Suppressor macrophage treated with lipopolysaccharide for 4 hours (primary cell): ENCODE measurements around the gene NT5C.

Experiments used
- DNase-seq: peaks from one replicate; pipeline ENCODE4 v3.0.0-alpha.2; 2020

NT5C gene

DNA sequence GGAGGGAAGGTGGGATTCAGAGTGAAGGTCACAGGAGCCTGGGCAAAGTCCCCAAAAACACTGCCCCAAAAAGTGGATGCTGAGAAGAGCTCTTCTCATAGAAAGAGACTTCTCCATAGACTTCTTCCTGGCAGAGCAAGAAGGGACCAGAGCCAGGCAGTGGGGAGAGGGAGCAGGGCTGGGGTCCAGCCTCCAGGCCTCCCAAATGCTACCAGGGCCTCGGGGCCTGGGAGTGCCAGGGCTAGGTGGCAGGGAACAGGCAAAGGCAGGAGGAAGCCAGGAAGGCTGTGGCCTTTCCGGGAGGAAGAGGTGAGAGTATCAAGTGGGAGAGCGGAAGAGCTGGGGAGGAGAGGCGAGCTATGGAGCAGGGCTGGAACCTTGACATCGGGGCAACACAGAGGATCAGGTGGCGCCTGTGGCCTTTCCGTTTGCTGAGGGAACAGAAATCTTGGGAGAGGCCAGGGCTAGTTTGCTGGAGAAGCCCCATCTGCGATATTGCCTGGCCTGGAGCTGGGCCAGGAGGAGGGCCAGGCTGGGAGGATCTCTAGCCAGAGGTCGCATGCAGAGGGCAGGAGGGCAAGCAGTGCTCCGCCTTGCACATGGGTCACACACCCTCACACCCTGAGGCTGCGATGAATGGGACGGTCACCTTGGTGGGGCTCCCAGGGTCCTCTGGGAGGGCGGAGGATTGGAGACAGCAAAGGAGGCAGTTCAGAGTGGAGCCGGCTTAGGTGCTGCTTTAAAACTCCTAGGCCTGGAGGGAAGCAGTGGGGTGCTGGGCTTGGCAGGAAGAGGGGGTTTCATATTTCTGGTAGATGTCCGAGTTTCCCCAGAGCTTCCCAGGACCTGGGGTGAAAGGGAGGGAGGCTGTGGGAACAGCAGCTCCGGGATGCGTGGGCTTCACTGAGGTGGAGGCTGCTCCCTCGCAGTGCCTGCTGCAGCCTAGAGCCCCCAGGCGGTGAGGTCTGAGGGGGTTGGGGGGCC, 40.4 kb downstream of the NT5C start:
- DNase-seq = no peak

DNA sequence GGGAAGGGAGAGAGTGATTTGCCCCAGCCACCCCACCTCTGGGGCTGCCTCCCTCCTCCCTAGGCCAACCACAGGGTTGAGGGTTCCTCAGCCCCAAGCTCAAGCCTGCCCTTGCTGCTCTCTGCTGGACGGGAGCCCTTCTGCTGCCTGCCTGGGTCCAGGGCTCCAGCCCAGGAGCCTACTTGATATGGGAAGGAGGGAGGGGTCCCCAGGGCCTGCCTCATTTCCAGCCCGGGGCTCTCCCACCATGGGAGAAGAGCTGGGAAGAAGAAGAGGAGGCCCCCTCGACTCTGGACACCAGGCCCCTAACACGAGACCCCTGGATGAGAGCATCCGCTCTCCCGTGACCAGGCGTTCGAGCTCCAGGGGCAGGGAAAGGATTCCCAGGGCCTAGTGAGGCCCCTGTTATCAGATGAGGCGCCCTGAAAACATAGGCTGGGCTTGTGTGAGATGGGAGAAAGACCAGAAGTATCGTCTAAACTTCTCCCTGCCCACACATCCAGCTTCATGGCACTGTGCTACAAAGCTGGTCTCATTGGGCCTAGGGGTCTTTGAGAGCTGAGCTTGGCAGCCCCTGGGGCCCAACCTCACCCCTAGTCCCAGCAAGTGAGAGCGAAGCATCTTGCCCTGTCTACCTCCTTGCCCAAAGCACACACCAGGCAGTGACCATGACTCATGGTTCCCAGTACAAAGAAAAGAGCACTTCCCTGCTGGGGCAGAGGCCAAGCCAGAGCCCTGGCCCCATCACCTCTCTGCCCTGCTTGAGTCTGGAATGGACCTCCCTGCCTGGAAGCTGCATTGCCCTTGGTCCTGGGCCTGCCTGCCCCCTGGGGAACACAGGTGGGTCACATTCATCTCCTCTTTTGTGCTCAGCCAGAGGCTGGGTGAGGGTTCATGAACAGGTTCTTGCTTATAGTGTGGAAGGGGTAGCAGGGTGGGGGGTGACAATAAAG, 42.8 kb downstream of the NT5C start:
- DNase-seq = peak; percentile 72

GRCh38 chr17:75087558-75088453, 43.7 kb downstream of the NT5C start, which contains the start of gene SLC16A5:
Gene SLC16A5, plus strand, starts transcription at chr17:75087954. Its CDS starts 5,683 bp downstream, at chr17:75093637.
- peak; percentile 79 for DNase-seq

- DNase-seq = no peak
Observed at GRCh38 chr17:75087182-75087557, 44.4 kb downstream of the NT5C start.

DNA sequence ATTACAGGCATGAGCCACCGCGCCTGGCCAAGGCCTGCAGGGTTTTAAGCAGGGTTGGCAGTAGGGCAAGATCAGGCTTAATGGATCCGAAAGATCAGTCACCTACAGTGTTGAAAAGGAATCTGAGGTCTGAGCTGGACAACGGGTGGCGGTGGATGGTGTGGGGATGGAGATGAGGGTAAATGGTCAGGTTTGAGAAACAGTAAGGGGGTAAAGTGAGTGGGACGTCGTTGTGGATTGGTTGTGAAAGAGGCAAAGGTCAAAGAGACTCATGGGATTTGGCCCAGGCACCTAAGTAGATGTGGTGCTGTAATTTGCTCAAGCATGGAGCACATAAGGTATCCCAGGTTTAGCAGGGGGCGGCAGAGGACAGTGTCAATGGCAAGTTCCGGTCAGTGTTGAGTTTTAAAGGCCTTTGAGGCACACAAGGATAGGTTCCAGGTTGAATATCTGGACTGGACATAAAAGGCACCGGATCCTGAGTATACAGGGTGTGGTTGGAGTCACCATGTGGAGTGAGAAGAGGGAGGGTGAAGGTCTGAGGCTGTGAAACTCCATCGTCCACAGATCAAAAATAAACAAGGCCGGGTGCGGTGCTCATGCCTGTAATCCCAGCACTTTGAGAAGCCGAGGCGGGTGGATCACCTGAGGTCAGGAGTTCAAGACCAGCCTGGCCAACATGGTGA, 44.9 kb downstream of the NT5C start:
- no peak for DNase-seq

DNA sequence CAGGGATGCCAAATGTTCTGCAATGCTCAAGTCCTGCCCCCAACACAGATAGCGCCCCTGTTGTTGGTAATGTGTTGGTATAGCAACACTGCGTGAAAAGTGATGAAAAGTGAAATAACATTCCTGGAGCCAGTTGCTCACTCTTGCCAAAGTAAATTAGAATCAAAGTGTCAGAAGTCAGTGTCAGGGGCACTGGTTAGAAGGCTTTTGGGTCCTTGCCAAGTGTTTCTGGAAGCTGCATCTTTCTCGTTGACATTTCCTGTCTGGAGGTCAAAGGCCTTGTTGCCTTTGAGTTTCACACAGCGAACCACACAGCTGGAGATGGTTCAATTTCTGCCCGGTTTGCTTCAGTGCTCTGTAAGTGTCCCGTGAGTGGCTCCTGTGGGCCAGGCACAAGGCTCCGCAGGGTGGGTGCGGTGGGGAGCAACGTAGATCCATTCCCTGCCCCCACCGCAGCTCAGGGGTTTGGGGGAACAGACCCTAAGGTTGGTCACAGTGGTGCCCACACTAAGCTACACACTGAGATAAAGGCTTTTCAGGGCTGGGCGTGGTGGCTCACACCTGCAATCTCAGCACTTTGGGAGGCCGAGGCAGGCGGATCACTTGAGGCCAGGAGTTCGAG, 47.4 kb downstream of the NT5C start:
- no peak for DNase-seq

- DNase-seq = no peak
Observed at GRCh38 chr17:75082683-75083082, 48.9 kb downstream of the NT5C start.

GRCh38 chr17:75081611-75082540, 49.7 kb downstream of the NT5C start:
- no peak for DNase-seq
